Mesothelial cell of epicardium (in vitro differentiated cells): ENCODE results near the gene NCOR1. TPM values are rescaled to one million over a fixed set of nuclear protein-coding genes. Genes with fewer than 3 reads are reported as not detected.
A peak's percentile ranks its signal among the peaks of the same experiment; 100 is the strongest.

ENCODE experiments used
- DNase-seq, 2 experiments: peaks; one replicate each; pipeline ENCODE4 v3.0.0; 2021; ENCODE audit warnings: low spot score in 2 of 2; ENCODE audit not compliant: unreplicated experiment in 2 of 2
- H3K27ac Mint-ChIP-seq: 2 replicates; pipeline ENCODE4 v1.8.0; 2021; ENCODE audit warnings: mixed read lengths
- H3K27me3 Mint-ChIP-seq: 2 replicates; pipeline ENCODE4 v1.8.0; 2021; ENCODE audit warnings: low read depth, mixed read lengths
- H3K36me3 Mint-ChIP-seq: 2 replicates; pipeline ENCODE4 v1.8.0; 2021; ENCODE audit warnings: mixed read lengths
- H3K4me1 Mint-ChIP-seq: 2 replicates; pipeline ENCODE4 v1.8.0; 2021; ENCODE audit warnings: mixed read lengths
- H3K4me3 Mint-ChIP-seq: 2 replicates; pipeline ENCODE4 v1.8.0; 2021; ENCODE audit warnings: mild to moderate bottlenecking, moderate library complexity, mixed read lengths
- H3K9me3 Mint-ChIP-seq: 2 replicates; pipeline ENCODE4 v1.8.0; 2021; ENCODE audit warnings: mixed read lengths
- total RNA-seq: library from RNA; stranded (reverse); gene quantifications from 3 replicates; pipeline ENCODE4 v1.2.1, GENCODE V29; 2021
- TF ChIP-seq, protein P1 (sequence below): fragments of 200-600 bp; sonication (generic); IDR thresholded peaks from one replicate; pipeline ENCODE4 v1.5.0; 2021; ENCODE audit warnings: antibody characterized with exemption; ENCODE audit not compliant: unreplicated experiment

The NCOR1 gene
- total RNA-seq, 1 donor from 2014 or later: 142 TPM

DNA sequence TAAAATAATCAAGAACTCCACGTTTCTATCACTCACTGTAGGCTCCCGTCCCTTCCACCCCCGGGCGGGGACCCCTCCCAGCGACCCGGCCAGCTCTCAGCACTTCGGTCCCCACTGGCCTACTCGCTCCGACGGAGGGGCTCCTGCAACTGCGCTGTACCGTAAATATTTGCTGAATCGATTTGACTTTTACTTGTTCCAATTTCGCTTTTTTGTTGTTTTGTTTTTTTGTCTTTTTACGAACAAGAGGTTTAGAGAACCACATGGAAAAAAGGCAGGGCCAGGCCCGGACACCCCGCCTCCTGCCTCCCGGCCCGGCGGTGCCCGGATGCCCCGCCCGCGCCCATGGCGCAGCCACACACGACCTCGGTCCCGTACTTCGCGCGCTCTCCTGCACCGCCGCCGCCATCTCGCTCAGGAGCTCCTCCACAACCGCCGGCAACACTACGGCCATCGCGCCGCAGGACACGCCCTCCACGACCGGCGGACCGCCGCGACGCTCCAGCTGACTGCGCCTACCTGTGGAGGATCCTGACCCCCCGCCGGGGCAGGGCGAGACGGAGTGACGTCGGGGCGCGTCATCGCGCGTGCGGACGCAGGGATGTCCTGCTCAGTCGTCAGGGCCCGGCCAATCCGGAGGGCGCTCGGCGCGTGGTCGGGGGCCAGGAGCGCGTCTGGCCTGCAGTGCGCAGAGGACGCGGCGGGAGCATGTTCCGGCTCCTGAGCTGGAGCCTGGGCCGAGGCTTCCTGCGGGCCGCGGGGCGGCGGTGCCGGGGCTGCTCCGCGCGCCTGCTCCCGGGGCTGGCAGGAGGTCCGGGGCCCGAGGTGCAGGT lies 216.0 kb downstream of the NCOR1 start, which contains the start of the genes TTC19 and ZSWIM7:
TSS of gene TTC19 (plus strand) at position 684 of the 833 bp plus-strand sequence. CDS start at position 709, 25 bp downstream.
TSS of gene ZSWIM7 (minus strand) at position 564 of the 833 bp plus-strand sequence. CDS start at position 454, 110 bp downstream.
- peaks cover 8% of the 10 kb centered on the region for H3K9me3 Mint-ChIP-seq
- peaks cover 30% of the 10 kb centered on the region for H3K36me3 Mint-ChIP-seq
- peak within 1 kb of the TSS; percentile 98 for H3K27ac Mint-ChIP-seq
- peak within 1 kb of the TSS; percentile 92 for H3K4me3 Mint-ChIP-seq
- peak; percentile 86 to 91 for DNase-seq
- TF ChIP-seq, protein P1, sequence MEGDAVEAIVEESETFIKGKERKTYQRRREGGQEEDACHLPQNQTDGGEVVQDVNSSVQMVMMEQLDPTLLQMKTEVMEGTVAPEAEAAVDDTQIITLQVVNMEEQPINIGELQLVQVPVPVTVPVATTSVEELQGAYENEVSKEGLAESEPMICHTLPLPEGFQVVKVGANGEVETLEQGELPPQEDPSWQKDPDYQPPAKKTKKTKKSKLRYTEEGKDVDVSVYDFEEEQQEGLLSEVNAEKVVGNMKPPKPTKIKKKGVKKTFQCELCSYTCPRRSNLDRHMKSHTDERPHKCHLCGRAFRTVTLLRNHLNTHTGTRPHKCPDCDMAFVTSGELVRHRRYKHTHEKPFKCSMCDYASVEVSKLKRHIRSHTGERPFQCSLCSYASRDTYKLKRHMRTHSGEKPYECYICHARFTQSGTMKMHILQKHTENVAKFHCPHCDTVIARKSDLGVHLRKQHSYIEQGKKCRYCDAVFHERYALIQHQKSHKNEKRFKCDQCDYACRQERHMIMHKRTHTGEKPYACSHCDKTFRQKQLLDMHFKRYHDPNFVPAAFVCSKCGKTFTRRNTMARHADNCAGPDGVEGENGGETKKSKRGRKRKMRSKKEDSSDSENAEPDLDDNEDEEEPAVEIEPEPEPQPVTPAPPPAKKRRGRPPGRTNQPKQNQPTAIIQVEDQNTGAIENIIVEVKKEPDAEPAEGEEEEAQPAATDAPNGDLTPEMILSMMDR: no peak
- H3K27me3 Mint-ChIP-seq: no peaks in the 10 kb centered on the region
- H3K4me1 Mint-ChIP-seq: peaks cover 18% of the 10 kb centered on the region

DNA sequence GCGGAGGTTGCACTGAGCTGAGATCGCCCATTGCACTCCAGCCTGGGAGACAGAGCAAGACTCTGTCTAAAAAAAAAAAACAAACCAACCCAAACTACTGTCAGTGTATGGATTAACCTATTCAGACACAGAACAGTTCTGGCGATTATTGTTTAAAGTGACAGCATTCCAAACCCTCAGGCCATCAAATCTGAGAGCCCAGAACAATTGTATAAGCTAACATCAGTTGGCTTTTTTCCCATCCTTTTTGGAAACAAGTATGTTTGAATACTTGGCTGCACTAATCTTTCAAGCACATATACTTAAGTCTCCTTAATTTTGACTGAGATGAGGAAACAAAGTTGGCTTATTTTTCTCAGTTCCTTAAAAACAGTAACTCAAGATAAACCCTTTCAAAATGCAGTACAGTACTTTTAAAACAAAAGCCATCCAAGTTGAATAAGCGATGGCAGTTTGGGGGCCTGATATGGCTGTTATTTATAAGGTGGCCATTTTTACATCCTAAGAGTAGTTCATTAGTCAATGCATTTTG lies 217.2 kb downstream of the NCOR1 start:
- no peak for DNase-seq
- H3K27me3 Mint-ChIP-seq: no peaks in the 10 kb centered on the region
- peak overlapping the region; percentile 98 for H3K27ac Mint-ChIP-seq
- peak overlapping the region; percentile 92 for H3K4me3 Mint-ChIP-seq
- TF ChIP-seq, protein P1: no peak
- H3K9me3 Mint-ChIP-seq: peaks cover 8% of the 10 kb centered on the region
- peaks cover 18% of the 10 kb centered on the region for H3K4me1 Mint-ChIP-seq
- peaks cover 22% of the 10 kb centered on the region for H3K36me3 Mint-ChIP-seq

DNA sequence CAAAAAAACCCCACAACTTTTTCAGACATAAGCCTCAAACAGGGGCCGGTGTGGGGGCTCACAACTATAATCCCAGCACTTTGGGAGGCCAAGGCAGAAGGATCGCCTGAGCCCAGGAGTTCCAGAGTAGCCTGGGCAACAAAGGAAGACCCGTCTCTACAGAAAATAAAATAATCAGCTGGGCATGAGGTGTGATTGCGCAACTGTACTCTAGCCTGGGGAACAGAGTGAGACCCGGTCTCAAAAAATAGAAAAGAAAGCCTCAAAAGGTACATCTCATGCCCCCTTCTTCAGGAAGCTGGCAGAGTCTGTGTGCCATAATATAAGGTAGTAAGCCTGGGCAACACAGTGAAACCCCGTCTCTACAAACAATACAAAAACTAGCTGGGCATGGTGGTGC lies 219.0 kb downstream of the NCOR1 start:
- Mint-ChIP-seq H3K4me3 (no peak overlapping the region), H3K27me3 (no peaks in the 10 kb centered on the region), H3K9me3 (no peaks in the 10 kb centered on the region), H3K36me3 (peaks cover 5% of the 10 kb centered on the region), H3K27ac (no peak overlapping the region), H3K4me1 (peaks cover 13% of the 10 kb centered on the region)
- DNase-seq: no peak
- TF ChIP-seq, protein P1: no peak

DNA sequence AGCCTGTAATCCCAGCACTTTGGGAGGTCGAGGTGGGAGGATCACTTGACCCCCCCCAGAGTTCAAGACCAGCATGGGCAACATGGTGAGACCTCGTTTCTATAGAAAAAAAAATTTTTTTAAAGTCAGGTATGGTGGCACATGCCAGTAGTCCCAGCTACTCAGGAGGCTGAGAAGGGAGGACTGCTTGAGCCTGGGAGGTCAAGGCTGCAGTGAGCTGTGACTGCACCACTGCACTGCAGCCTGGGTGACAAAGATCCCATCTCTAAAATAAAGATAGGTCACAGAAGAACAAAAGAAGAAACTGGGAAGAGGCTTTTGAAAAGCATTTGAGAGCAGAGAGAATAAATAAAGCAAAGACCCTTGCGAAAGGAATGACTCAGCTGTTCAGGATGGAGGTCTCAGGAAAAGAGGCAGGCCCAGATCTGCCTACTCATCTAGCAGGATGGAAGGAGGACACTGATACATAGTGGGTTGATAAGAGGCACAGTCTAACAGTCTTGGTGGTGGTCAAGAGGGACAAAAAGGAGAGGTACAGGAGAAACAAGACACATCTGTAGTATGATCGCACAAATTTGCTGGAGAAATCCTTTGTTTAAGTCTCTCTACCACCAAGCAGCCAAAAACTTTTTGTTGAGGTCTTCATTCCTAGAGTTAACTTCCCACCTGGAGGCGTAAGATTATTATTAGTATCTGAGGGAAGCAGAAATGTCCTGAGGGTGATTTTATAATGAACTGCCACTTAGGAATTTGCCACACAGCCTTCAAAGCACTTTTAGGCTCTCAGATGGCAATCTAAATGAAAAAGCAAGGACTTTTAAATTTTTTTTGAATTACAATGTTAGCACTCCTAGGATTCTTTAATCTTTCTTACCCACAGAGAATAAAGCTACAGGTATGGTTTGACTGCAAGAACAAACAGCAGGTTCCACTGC lies 233.4 kb downstream of the NCOR1 start:
- no peaks in the 10 kb centered on the region for H3K4me1 Mint-ChIP-seq
- no peak for DNase-seq
- peaks cover 46% of the 10 kb centered on the region for H3K36me3 Mint-ChIP-seq
- no peak overlapping the region for H3K27ac Mint-ChIP-seq
- TF ChIP-seq, protein P1: no peak
- peaks cover 6% of the 10 kb centered on the region for H3K9me3 Mint-ChIP-seq
- H3K4me3 Mint-ChIP-seq: no peak overlapping the region
- H3K27me3 Mint-ChIP-seq: no peaks in the 10 kb centered on the region

DNA sequence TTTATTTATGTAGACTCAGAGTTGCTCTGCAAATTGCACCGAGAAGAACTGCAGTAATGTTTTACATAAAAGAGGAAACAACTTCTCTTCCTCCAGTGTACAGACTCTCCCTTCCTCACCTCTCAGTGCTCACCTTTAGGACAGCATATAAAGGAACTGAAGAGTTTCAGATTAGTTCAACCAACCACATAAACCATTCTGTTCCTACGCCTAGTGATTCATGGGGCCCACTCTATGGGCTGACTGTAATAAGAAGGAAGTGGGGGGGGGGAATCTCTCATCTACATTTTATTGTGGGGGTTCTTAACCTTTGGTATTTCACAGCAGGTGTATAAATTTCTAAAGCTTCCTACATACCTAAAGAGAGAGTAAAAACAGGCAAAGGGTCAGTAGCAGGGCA lies 234.1 kb downstream of the NCOR1 start:
- TF ChIP-seq, protein P1: no peak
- H3K27me3 Mint-ChIP-seq: no peaks in the 10 kb centered on the region
- DNase-seq: no peak
- peaks cover 6% of the 10 kb centered on the region for H3K9me3 Mint-ChIP-seq
- H3K27ac Mint-ChIP-seq: no peak overlapping the region
- no peak overlapping the region for H3K4me3 Mint-ChIP-seq
- no peaks in the 10 kb centered on the region for H3K4me1 Mint-ChIP-seq
- H3K36me3 Mint-ChIP-seq: peaks cover 40% of the 10 kb centered on the region
